GM18909 (cell line): Measurements from ENCODE around the gene APOBEC3C.
A peak's percentile ranks its signal among the peaks of the same experiment; 100 is the strongest.
"Not testable (repeated sequence)": the region's sequence is repeated elsewhere in the genome, so short reads cannot be mapped to it uniquely, and the experiment has no call there.

Experiments
- ATAC-seq: cut with Tn5 transposase; IDR thresholded peaks from one replicate; pipeline ENCODE4 v1.9.1; 2021; ENCODE audit warnings: mild to moderate bottlenecking; ENCODE audit not compliant: unreplicated experiment, poor library complexity

The APOBEC3C gene

DNA sequence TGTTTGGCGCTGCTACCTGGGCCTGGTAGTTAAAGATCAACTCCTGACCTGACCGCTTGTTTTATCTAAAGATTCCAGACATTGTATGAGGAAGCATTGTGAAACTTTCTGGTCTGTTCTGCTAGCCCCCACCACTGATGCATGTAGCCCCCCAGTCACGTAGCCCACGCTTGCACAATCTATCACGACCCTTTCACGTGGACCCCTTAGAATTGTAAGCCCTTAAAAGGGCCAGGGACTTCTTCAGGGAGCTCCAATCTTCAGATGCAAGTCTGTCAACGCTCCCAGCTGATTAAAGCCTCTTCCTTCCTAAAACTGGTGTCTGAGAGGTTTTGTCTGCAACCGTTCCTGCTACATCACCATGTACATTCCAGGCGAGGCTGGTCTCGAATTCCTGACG lies 41.6 kb downstream of the APOBEC3C start:
- ATAC-seq: no peak

DNA sequence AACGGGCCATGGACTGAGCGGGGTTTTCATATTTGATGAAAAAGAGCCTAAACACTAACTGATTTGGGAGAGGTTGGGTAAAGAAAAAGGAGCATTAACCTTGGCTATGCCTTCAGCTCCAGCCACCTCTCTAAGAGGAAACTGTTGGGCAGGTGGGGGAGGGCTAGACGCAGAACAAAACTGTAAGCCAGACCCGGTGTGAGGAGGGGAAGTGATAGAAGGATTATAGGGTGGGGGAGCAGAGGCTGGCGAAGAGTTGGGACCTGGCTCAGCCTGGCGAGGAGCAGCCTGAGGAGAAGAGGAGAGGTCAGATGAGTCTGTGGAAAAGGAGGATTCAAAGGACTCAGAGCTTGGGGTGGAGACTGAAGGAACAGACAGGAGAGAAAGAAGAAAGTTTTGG lies 47.2 kb downstream of the APOBEC3C start:
- ATAC-seq: not testable (repeated sequence)

DNA sequence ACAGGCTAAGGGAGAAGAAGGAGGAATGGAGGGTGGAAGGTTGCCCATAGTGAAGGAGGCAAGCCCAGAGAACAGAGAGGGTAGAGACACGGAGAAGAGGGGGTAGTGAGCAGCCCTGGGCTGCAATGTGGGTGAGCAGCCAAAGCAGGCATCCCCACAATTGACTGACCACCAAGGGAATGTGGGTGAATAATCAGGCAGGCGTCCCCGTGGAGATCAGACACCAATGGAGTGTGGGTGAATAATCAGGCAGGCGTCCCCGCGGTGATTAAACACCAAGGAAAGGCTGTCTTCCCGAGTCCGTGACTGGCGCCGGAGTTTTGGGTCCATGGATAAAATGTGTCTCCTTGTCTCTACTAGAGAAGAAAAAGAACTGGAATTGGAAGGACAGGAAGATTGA lies 47.9 kb downstream of the APOBEC3C start:
- not testable (repeated sequence) for ATAC-seq

GRCh38 chr22:39063904-39064303 lies 49.8 kb downstream of the APOBEC3C start:
- ATAC-seq: peak; percentile 66

- not testable (repeated sequence) for ATAC-seq
These were observed 52.6 kb downstream of the APOBEC3C start for GRCh38 chr22:39066442-39067276.

- no peak for ATAC-seq
These were observed 54.2 kb downstream of the APOBEC3C start for GRCh38 chr22:39068033-39068785.
